ENCODE results near the gene FAM98A.

- TF ChIP-seq CTCF (IDR thresholded peaks at IDR 0.05): no peak
- no peak for TF ChIP-seq POLR2A (IDR thresholded peaks at IDR 0.05)
Observed at GRCh38 chr2:33561872-33562271, 37.2 kb downstream of the FAM98A start.

Measured in right lobe of liver (tissue), 4 donors.